ENCODE measurements around the gene KIF4A. TPM values are rescaled to one million over a fixed set of nuclear protein-coding genes. Genes with fewer than 3 reads are reported as not detected.

KIF4A gene
- total RNA-seq, 4 donors from 2014 or later: under 0.01 to 11.1 TPM; not detected in 2

DNA sequence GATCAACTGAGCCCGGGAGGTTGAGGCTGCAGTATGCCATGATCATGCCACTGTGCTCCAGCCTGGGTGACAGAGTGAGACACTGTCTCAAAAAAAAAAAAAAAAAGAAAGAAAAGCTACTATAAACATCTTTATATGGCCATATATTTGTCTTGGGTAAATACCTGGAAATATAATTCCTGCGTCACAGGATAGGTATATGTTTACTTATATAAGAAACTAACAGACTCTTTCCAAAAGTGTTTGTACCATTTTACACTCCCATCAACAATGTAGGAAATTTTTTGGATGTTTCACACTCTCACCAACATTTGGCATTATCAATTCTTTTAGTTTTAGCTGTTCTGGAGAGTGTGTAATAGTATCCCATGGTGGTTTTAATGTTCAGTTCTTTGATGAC lies 42.7 kb upstream of the KIF4A start:
- intact Hi-C loops (cut with DNase I; ENCODE audit: low total_unique reads): no loop called here
- TF ChIP-seq, protein P1, sequence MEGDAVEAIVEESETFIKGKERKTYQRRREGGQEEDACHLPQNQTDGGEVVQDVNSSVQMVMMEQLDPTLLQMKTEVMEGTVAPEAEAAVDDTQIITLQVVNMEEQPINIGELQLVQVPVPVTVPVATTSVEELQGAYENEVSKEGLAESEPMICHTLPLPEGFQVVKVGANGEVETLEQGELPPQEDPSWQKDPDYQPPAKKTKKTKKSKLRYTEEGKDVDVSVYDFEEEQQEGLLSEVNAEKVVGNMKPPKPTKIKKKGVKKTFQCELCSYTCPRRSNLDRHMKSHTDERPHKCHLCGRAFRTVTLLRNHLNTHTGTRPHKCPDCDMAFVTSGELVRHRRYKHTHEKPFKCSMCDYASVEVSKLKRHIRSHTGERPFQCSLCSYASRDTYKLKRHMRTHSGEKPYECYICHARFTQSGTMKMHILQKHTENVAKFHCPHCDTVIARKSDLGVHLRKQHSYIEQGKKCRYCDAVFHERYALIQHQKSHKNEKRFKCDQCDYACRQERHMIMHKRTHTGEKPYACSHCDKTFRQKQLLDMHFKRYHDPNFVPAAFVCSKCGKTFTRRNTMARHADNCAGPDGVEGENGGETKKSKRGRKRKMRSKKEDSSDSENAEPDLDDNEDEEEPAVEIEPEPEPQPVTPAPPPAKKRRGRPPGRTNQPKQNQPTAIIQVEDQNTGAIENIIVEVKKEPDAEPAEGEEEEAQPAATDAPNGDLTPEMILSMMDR (IDR thresholded peaks at IDR 0.05): no peak
- TF ChIP-seq POLR2A (IDR thresholded peaks at IDR 0.05): no peak
- no peaks in the 10 kb centered on the region for H3K27me3 ChIP-seq
- H3K36me3 ChIP-seq: no peaks in the 10 kb centered on the region
- no peaks in the 10 kb centered on the region for H3K9me3 ChIP-seq
- H3K27ac ChIP-seq: no peak overlapping the region
- no peak for DNase-seq
- H3K4me1 ChIP-seq: no peaks in the 10 kb centered on the region
- H3K4me3 ChIP-seq: no peak overlapping the region

DNA sequence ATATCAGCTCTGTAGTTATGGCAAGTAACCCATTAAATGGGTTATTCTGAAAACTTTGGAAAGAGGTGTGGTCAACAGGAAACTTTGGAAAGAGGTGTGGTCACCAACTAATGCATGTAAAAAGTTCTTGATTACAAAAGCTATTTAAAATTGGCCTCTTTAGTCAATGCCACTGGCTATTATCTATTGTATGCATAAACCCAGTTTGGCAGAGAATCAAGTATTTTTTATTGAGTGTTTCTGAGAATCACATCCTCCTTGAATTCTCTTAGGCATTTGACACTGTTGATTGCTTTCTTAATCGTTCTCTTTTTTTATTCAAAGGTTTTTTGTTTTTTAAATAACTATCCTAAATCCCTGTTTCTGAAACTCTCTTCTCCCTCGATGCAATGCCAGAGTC lies 37.4 kb upstream of the KIF4A start:
- TF ChIP-seq, protein P1 (IDR thresholded peaks at IDR 0.05): no peak
- no peak for TF ChIP-seq POLR2A (IDR thresholded peaks at IDR 0.05)
- H3K9me3 ChIP-seq: no peaks in the 10 kb centered on the region
- no peaks in the 10 kb centered on the region for H3K4me1 ChIP-seq
- no peaks in the 10 kb centered on the region for H3K36me3 ChIP-seq
- H3K27me3 ChIP-seq: peaks cover 0 to 5% of the 10 kb centered on the region in 2 donors
- no peak overlapping the region for H3K4me3 ChIP-seq
- no peak for DNase-seq
- no peak overlapping the region for H3K27ac ChIP-seq
- intact Hi-C loops (cut with DNase I; ENCODE audit: low total_unique reads): no loop called here

DNA sequence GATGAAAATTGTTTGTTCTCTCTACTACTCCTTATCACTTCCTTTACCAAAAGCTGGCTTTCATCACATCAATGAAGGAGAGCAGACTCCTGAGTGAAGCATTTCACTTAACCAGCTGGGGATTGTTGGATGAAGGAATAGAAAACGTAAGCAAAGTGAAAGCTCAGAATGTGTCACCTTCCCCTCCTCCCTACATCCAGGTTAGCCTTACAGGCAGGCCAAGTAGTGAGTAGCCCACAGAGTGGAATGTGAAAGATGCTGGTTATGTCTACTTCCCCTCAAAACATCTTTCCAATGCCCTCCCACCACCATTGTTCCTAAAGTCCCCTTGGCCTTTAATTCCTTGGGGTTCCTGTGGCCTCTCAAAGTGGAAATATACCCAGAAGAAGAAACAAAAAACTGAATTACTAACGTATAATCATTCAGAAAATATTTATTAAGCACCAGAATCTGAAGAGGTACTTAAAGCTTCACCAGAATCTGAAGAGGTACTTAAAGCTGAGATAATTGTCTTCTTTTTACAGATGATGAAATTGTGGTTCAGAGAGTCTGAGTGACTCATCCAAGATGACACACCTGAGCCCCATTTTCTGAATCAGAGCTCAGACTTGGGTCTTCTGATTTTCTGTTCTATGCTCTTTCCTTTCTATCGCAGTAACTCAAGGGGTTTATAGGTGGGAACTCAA lies 36.4 kb upstream of the KIF4A start:
- intact Hi-C loops (cut with DNase I; ENCODE audit: low total_unique reads): no loop called here
- no peak overlapping the region for H3K27ac ChIP-seq

DNA sequence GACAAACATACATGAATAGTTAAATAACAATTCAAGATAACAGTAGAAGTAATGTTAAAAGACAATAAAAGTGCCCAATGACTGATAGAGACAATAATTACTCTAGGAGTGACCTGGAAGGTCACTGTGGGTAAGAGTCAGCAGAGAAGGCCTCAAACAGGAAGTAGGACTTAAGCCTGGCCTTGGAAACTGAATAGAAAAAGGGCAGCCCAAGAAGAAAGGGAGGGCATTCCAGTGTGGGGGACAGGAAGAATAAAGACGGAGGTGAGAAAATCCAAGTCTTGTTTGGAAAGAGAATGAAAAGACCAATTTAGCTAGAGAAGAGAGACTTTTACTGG lies 35.9 kb upstream of the KIF4A start:
- DNase-seq: no peak
- intact Hi-C loops (cut with DNase I; ENCODE audit: low total_unique reads): no loop called here
- Histone ChIP-seq H3K27ac (no peak overlapping the region), H3K4me1 (no peaks in the 10 kb centered on the region), H3K36me3 (no peaks in the 10 kb centered on the region), H3K9me3 (no peaks in the 10 kb centered on the region), H3K4me3 (no peak overlapping the region), H3K27me3 (peaks cover 0 to 5% of the 10 kb centered on the region in 2 donors)
- no peak for TF ChIP-seq POLR2A (IDR thresholded peaks at IDR 0.05)
- TF ChIP-seq, protein P1 (IDR thresholded peaks at IDR 0.05): no peak

More for the DNA sequence above, 36.4 kb upstream of the KIF4A start:
- H3K36me3 ChIP-seq: no peaks in the 10 kb centered on the region
- DNase-seq: no peak
- peaks cover 0 to 5% of the 10 kb centered on the region in 2 donors for H3K27me3 ChIP-seq
- TF ChIP-seq, protein P1 (IDR thresholded peaks at IDR 0.05): no peak
- no peak for TF ChIP-seq POLR2A (IDR thresholded peaks at IDR 0.05)
- H3K9me3 ChIP-seq: no peaks in the 10 kb centered on the region
- H3K4me1 ChIP-seq: no peaks in the 10 kb centered on the region
- H3K4me3 ChIP-seq: no peak overlapping the region

DNA sequence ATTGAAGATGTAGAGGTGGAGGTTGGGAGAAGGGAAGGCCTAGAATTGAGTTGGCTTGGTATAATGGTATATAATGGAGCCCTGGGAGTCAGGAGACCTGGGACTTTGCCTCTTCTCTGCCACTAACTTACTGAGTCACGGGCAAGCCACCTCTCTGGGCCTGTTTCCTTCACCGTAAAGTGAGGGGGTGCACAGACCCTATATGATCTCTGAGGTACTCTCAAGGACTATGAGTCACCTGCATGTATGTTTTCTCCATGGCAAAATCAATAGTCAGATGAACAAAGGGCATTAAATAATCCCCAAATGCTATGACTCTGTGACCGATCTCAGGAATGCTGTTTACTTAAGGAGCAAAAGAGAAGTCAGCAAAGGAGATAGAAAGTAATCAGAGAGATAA lies 35.0 kb upstream of the KIF4A start:
- H3K27ac ChIP-seq: no peak overlapping the region
- H3K4me3 ChIP-seq: no peak overlapping the region
- no peaks in the 10 kb centered on the region for H3K4me1 ChIP-seq
- H3K36me3 ChIP-seq: no peaks in the 10 kb centered on the region
- H3K27me3 ChIP-seq: peaks cover 0 to 5% of the 10 kb centered on the region in 2 donors
- no peaks in the 10 kb centered on the region for H3K9me3 ChIP-seq
- no peak for DNase-seq
- TF ChIP-seq, protein P1 (IDR thresholded peaks at IDR 0.05): no peak
- TF ChIP-seq POLR2A (IDR thresholded peaks at IDR 0.05): no peak
- intact Hi-C loops (cut with DNase I; ENCODE audit: low total_unique reads): no loop called here

All from uterus (tissue), 4 donors.